ENCODE measurements around the gene DBP. TPM values are rescaled to one million over a fixed set of nuclear protein-coding genes. Genes with fewer than 3 reads are reported as not detected.

DBP gene
- total and polyA plus RNA-seq, 2 experiments from 2014 or later, result 3.7 to 5.9 TPM

DNA sequence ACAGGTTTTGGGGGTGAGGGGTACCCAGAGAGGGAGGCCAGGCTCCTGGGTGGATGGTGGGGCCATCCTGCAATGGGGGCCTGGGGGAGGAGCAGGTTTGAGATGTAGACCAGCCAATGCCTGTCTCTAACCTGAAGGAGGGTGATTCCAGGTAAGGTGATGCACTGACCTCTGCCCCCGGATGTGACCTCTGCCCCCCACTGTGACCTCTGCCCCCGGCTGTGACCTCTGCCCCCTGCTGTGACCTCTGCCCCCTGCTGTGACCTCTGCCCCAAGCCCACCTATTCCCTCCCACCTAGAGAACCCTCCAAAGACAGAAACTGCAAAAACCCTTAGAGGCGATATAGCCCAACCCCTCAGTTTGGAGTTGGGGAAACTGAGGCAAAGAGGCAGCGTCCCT, 40.9 kb downstream of the DBP start:
- DNase-seq, result no peak
- Histone ChIP-seq H2AFZ (no peak overlapping the region), H3K9me3 (ENCODE audit: low read depth) (no peaks in the 10 kb centered on the region), H3K9me2 (ENCODE audit: insufficient read depth) (no peaks in the 10 kb centered on the region), H3K4me2 (ENCODE audit: unreplicated experiment) (no peak overlapping the region), H3F3A (ENCODE audit: insufficient read depth) (no peaks in the 10 kb centered on the region), H3K36me3 (ENCODE audit: low read depth) (no peaks in the 10 kb centered on the region), H3K4me3 (no peak overlapping the region), H3K79me2 (ENCODE audit: insufficient read depth) (no peaks in the 10 kb centered on the region), H3K9ac (no peak overlapping the region), H3K27me3 (replicated peaks; ENCODE audit: insufficient read depth) (no peaks in the 10 kb centered on the region; the same call in 1 of the 2 replicates), H4K20me1 (ENCODE audit: insufficient read depth) (no peaks in the 10 kb centered on the region), H3K4me1 (ENCODE audit: insufficient read depth) (no peaks in the 10 kb centered on the region), H3K27ac (no peak overlapping the region)
- 93% methylated on average over 3 to 4 of the region's 4 CpGs for WGBS, 2 experiments (ENCODE audit: low coverage in 1 of 2, low lambda C conversion rate in 2 of 2, missing lambda C conversion rate in 2 of 2)
- TF ChIP-seq EZH2 (IDR thresholded peaks at IDR 0.05; ENCODE audit: insufficient read depth, poor library complexity, severe bottlenecking), result no peak
- TF ChIP-seq EZH2phosphoT487 (IDR thresholded peaks at IDR 0.05; ENCODE audit: insufficient read depth, low read depth), result no peak
- in situ Hi-C loops (cut with MboI), result no loop called here

GRCh38 chr19:48595833-48596232, 41.3 kb downstream of the DBP start:
- TF ChIP-seq EZH2phosphoT487 (IDR thresholded peaks at IDR 0.05; ENCODE audit: insufficient read depth, low read depth) (no peak), EZH2 (IDR thresholded peaks at IDR 0.05; ENCODE audit: insufficient read depth, poor library complexity, severe bottlenecking) (no peak)

DNA sequence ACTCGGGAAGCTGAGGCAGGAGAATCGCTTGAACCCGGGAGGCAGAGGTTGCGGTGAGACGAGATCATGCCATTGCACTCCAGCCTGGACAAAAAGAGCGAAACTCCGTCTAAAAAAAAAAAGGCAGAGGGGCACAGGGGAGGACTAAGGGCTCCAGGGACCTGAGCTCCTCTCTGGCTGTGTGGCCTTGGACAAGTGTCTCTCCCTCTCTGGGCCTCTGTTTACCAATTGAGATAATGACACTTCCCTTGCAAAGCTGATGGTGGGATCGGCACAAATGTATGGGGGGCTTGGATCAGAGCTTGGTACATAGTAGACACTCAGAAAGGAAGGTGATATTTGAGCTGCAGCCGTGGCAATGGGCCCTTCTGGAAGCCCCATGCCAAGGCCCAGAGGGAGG, 42.0 kb downstream of the DBP start:
- H3F3A ChIP-seq (ENCODE audit: insufficient read depth), result no peaks in the 10 kb centered on the region
- DNase-seq, result no peak
- in situ Hi-C loops (cut with MboI), result no loop called here
- no peaks in the 10 kb centered on the region; the same call in 1 of the 2 replicates for H3K27me3 ChIP-seq (replicated peaks; ENCODE audit: insufficient read depth)
- no peak overlapping the region for H3K4me2 ChIP-seq (ENCODE audit: unreplicated experiment)
- no peaks in the 10 kb centered on the region for H3K9me3 ChIP-seq (ENCODE audit: low read depth)
- H3K4me3 ChIP-seq, result no peak overlapping the region
- no peaks in the 10 kb centered on the region for H3K36me3 ChIP-seq (ENCODE audit: low read depth)
- 89 to 94% methylated on average over 8 to 9 of the region's 9 CpGs for WGBS, 2 experiments (ENCODE audit: low coverage in 1 of 2, low lambda C conversion rate in 2 of 2, missing lambda C conversion rate in 2 of 2)
- H3K9me2 ChIP-seq (ENCODE audit: insufficient read depth), result no peaks in the 10 kb centered on the region
- no peak for TF ChIP-seq EZH2phosphoT487 (IDR thresholded peaks at IDR 0.05; ENCODE audit: insufficient read depth, low read depth)
- no peak for TF ChIP-seq EZH2 (IDR thresholded peaks at IDR 0.05; ENCODE audit: insufficient read depth, poor library complexity, severe bottlenecking)
- H3K4me1 ChIP-seq (ENCODE audit: insufficient read depth), result no peaks in the 10 kb centered on the region
- H3K79me2 ChIP-seq (ENCODE audit: insufficient read depth), result no peaks in the 10 kb centered on the region
- H4K20me1 ChIP-seq (ENCODE audit: insufficient read depth), result no peaks in the 10 kb centered on the region
- H3K27ac ChIP-seq, result no peak overlapping the region
- H3K9ac ChIP-seq, result no peak overlapping the region
- no peak overlapping the region for H2AFZ ChIP-seq

More at GRCh38 chr19:48595833-48596232, 41.3 kb downstream of the DBP start:
- in situ Hi-C loops (cut with MboI), result no loop called here
- Histone ChIP-seq H3K4me1 (ENCODE audit: insufficient read depth) (no peaks in the 10 kb centered on the region), H3F3A (ENCODE audit: insufficient read depth) (no peaks in the 10 kb centered on the region), H3K27ac (no peak overlapping the region), H3K27me3 (replicated peaks; ENCODE audit: insufficient read depth) (no peaks in the 10 kb centered on the region; the same call in 1 of the 2 replicates), H3K9me2 (ENCODE audit: insufficient read depth) (no peaks in the 10 kb centered on the region), H3K36me3 (ENCODE audit: low read depth) (no peaks in the 10 kb centered on the region), H4K20me1 (ENCODE audit: insufficient read depth) (no peaks in the 10 kb centered on the region), H3K79me2 (ENCODE audit: insufficient read depth) (no peaks in the 10 kb centered on the region), H3K9ac (no peak overlapping the region), H2AFZ (no peak overlapping the region), H3K4me3 (no peak overlapping the region), H3K9me3 (ENCODE audit: low read depth) (no peaks in the 10 kb centered on the region), H3K4me2 (ENCODE audit: unreplicated experiment) (no peak overlapping the region)
- 45 to 58% methylated on average over 6 of the region's 6 CpGs for WGBS, 2 experiments (ENCODE audit: low coverage in 1 of 2, low lambda C conversion rate in 2 of 2, missing lambda C conversion rate in 2 of 2)
- no peak for DNase-seq

DNA sequence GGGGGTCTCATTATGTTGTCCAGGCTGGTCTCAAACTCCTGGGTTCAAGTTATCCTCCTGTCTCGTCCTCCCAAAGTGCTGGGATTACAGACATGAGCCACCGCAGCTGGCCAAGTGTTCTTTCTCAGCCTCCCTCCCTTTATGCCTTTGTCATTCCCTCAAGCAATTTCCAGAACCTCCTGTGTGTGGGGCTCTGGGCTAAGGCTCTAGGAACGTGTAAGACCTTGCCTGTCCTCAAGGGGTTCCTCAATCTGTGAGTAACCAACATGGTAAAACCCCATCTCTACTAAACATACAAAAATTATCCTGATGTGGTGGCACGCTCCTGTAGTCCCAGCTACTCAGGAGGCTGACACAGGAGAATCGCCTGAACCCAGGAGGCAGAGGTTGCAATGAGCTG, 46.2 kb downstream of the DBP start:
- TF ChIP-seq EZH2 (IDR thresholded peaks at IDR 0.05; ENCODE audit: insufficient read depth, poor library complexity, severe bottlenecking), result no peak
- no peak for TF ChIP-seq EZH2phosphoT487 (IDR thresholded peaks at IDR 0.05; ENCODE audit: insufficient read depth, low read depth)

More for the DNA sequence above, 46.2 kb downstream of the DBP start:
- Histone ChIP-seq H3F3A (ENCODE audit: insufficient read depth) (peaks cover 9% of the 10 kb centered on the region), H3K79me2 (ENCODE audit: insufficient read depth) (no peaks in the 10 kb centered on the region), H4K20me1 (ENCODE audit: insufficient read depth) (no peaks in the 10 kb centered on the region), H3K9me2 (ENCODE audit: insufficient read depth) (no peaks in the 10 kb centered on the region), H3K4me3 (no peak overlapping the region), H3K9ac (no peak overlapping the region), H3K27ac (no peak overlapping the region), H3K27me3 (replicated peaks; ENCODE audit: insufficient read depth) (no peaks in the 10 kb centered on the region), H3K4me2 (ENCODE audit: unreplicated experiment) (no peak overlapping the region), H3K4me1 (ENCODE audit: insufficient read depth) (peaks cover 11% of the 10 kb centered on the region), H3K36me3 (ENCODE audit: low read depth) (no peaks in the 10 kb centered on the region), H2AFZ (no peak overlapping the region), H3K9me3 (ENCODE audit: low read depth) (no peaks in the 10 kb centered on the region)
- peak; percentile 54 for DNase-seq
- 74 to 85% methylated on average over 5 of the region's 5 CpGs for WGBS, 2 experiments (ENCODE audit: low coverage in 1 of 2, low lambda C conversion rate in 2 of 2, missing lambda C conversion rate in 2 of 2)
- in situ Hi-C loops (cut with MboI), result no loop called here

All from GM23248 (cell line).